Neural cell (in vitro differentiated cells): ENCODE measurements around the gene BAD.

Experiments
- CTCF ChIP-seq: fragments of 450-650 bp; IDR thresholded peaks from 2 replicates; pipeline ENCODE4 v1.5.1; 2014; ENCODE audit warnings: antibody characterized with exemption, mild to moderate bottlenecking, moderate library complexity; ENCODE audit not compliant: poor library complexity, severe bottlenecking
- EP300 ChIP-seq: fragments of 450-650 bp; conservative IDR thresholded peaks from 2 replicates; pipeline ENCODE4 v1.6.1; 2014; ENCODE audit warnings: antibody characterized with exemption, mild to moderate bottlenecking, moderate library complexity; ENCODE audit not compliant: poor library complexity, severe bottlenecking
- EZH2 ChIP-seq: fragments of 200-600, 300-800 bp; shearing (Covaris generic), sonication (generic); IDR thresholded peaks from 2 replicates; pipeline ENCODE4 v1.6.1; 2014; ENCODE audit warnings: antibody characterized with exemption, low read length, borderline replicate concordance, mild to moderate bottlenecking; ENCODE audit not compliant: insufficient read depth, poor library complexity, severe bottlenecking
- MXI1 ChIP-seq: fragments of 450-650 bp; conservative IDR thresholded peaks from 2 replicates; pipeline ENCODE4 v1.6.1; 2014; ENCODE audit warnings: antibody characterized with exemption, mild to moderate bottlenecking; ENCODE audit not compliant: poor library complexity, severe bottlenecking
- POLR2AphosphoS5 ChIP-seq: IDR thresholded peaks from 2 replicates; pipeline ENCODE4 v1.6.1; 2012
- RAD21 ChIP-seq: fragments of 450-650 bp; conservative IDR thresholded peaks from 2 replicates; pipeline ENCODE4 v1.6.1; 2014; ENCODE audit warnings: antibody characterized with exemption, mild to moderate bottlenecking, moderate library complexity
- REST ChIP-seq: IDR thresholded peaks from 2 replicates; pipeline ENCODE4 v1.6.1; 2012; ENCODE audit warnings: borderline replicate concordance
- SMC3 ChIP-seq: fragments of 450-650 bp; conservative IDR thresholded peaks from 2 replicates; pipeline ENCODE4 v1.6.1; 2014; ENCODE audit warnings: antibody characterized with exemption, mild to moderate bottlenecking, moderate library complexity; ENCODE audit not compliant: poor library complexity
- TAF1 ChIP-seq: IDR thresholded peaks from 2 replicates; pipeline ENCODE4 v1.6.1; 2012; ENCODE audit warnings: low read depth

- TF ChIP-seq CTCF (no peak), EP300 (no peak), SMC3 (no peak), MXI1 (no peak), POLR2AphosphoS5 (no peak), EZH2 (no peak), REST (no peak), TAF1 (no peak), RAD21 (no peak)
These were observed 19.5 kb upstream of the BAD start for GRCh38 chr11:64304032-64304315.
